ENCODE measurements around the gene IL4R.
"Not testable (repeated sequence)": the region's sequence is repeated elsewhere in the genome, so short reads cannot be mapped to it uniquely, and the experiment has no call there.

IL4R gene

GRCh38 chr16:27316038-27316680 lies 2.4 kb downstream of the IL4R start:
- no peak for DNase-seq

- DNase-seq = no peak
These were observed 3.5 kb downstream of the IL4R start for GRCh38 chr16:27317320-27317719.

GRCh38 chr16:27317738-27318391 lies 4.1 kb downstream of the IL4R start:
- DNase-seq = no peak

- peak; percentile 98 for DNase-seq
These were observed 4.8 kb downstream of the IL4R start for GRCh38 chr16:27318392-27319256.

- DNase-seq = no peak
These were observed 5.6 kb downstream of the IL4R start for GRCh38 chr16:27319257-27319965.

GRCh38 chr16:27320261-27321012 lies 6.7 kb downstream of the IL4R start:
- DNase-seq = no peak

GRCh38 chr16:27321013-27321915 lies 7.5 kb downstream of the IL4R start:
- DNase-seq = peak; percentile 61

- DNase-seq = no peak
These were observed 9.3 kb downstream of the IL4R start for GRCh38 chr16:27322858-27323780.

- DNase-seq = no peak
These were observed 10.2 kb downstream of the IL4R start for GRCh38 chr16:27323781-27324561.

GRCh38 chr16:27324851-27325301 lies 11.1 kb downstream of the IL4R start:
- DNase-seq = no peak

- DNase-seq = no peak
These were observed 12.0 kb downstream of the IL4R start for GRCh38 chr16:27325736-27326135.

GRCh38 chr16:27326251-27326650 lies 12.5 kb downstream of the IL4R start:
- no peak for DNase-seq

GRCh38 chr16:27326738-27327585 lies 13.2 kb downstream of the IL4R start:
- DNase-seq = peak; percentile 97

- no peak for DNase-seq
These were observed 13.8 kb downstream of the IL4R start for GRCh38 chr16:27327586-27327915.

GRCh38 chr16:27328937-27329336 lies 15.2 kb downstream of the IL4R start:
- no peak for DNase-seq

- not testable (repeated sequence) for DNase-seq
These were observed 15.8 kb downstream of the IL4R start for GRCh38 chr16:27329376-27330079.

GRCh38 chr16:27330542-27330941 lies 16.8 kb downstream of the IL4R start:
- no peak for DNase-seq

- DNase-seq = no peak
These were observed 18.3 kb downstream of the IL4R start for GRCh38 chr16:27332105-27332504.
